Transverse colon (tissue), 3 donors: Measurements from ENCODE around the gene TMEM106A.

Experiments used
- CTCF ChIP-seq, 5 experiments: fragments of 200-600 bp in 3 of 5; fragments of 450-650 bp in 2 of 5; sonication (generic) in 3 of 5; IDR thresholded peaks; 1 replicate in 2 of 5; 2 replicates in 3 of 5; pipeline ENCODE4 v1.5.1; 2016 to 2017; ENCODE audit warnings: antibody characterized with exemption in 5 of 5, inconsistent platforms in 3 of 5, mild to moderate bottlenecking in 2 of 5, moderate library complexity in 1 of 5
- EP300 ChIP-seq: sonication (generic); formaldehyde crosslinking; IDR thresholded peaks from one replicate; pipeline ENCODE4 v1.6.1; 2017; ENCODE audit warnings: antibody characterized with exemption, low read depth

DNA sequence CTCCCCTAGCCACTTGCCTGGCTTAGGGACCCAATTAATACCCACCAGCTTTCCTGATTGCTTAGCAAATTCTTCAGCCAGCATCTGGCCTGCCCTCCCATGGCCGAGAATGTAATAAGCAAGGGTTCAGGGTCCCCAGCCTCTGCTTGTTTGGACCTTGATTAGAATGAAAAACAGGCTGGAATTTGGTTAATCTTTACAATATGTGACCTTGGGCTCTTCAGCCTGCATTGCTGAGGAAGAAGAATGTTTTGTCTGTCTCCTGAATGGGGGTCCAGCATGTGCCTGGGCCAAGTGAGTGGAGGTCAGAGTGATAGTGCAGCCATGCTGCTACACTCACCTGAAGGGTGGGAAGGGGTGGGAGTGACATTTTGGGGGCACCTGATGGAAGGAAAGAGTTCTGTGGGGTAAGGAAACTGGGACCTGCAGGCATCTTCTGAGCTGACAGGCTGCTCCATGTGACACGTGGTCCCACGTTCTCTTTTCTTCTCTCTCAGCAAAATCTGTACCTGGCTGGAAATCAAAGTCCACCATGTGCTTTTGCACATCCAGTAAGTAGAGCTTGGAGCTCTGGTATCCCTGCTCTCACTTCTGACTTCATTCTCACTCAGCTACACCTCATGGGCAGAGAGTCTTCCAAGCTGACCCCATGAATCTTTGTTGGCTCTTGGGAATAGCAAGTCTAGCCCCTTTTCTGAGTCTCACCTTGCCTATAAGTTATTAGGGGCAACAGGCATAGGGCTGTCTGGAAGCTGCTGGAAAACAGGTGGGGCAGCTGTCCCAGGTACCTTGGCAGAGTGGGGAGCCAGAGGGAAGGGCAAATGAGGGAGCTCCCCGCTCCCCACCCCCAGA is 5.3 kb downstream of the TMEM106A start:
- no peak for TF ChIP-seq EP300
- no peak for TF ChIP-seq CTCF (IDR thresholded peaks at IDR 0.05)
